HG02852 (cell line): ENCODE data around the gene CCL3.
A peak's percentile ranks its signal among the peaks of the same experiment; 100 is the strongest.
"Not testable (repeated sequence)": the region's sequence is repeated elsewhere in the genome, so short reads cannot be mapped to it uniquely, and the experiment has no call there.

ENCODE experiments used
- ATAC-seq: cut with Tn5 transposase; IDR thresholded peaks from one replicate; pipeline ENCODE4 v1.9.1; 2021; ENCODE audit warnings: mild to moderate bottlenecking, moderate library complexity; ENCODE audit not compliant: unreplicated experiment

The CCL3 gene

GRCh38 chr17:36089888-36090836 is at the start of gene CCL3:
CCL3 (minus strand) TSS chr17:36090143; CDS start chr17:36090058, 85 bp downstream.
- peak; percentile 69 for ATAC-seq

GRCh38 chr17:36136439-36136838 is 46.5 kb upstream of the CCL3 start:
- ATAC-seq, result no peak

DNA sequence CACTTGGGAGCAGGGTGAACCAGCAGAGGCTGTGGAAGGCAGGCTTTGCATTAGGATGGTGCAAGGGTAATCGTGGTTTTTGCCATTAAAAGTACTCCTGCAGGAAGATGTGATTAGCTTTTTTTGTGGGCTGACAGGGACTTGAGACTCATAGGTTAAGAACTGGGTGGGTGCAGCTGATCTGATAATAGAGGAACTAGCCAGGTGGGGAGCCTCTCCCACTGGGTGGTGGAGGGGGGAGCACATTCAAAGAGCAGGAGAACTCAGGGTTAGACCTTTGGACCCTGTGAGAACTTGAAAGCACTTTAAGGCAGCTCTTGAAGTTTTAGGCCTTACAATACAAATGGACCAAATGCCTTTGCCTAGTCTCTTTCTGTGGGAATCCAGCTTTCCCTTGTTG is 46.1 kb upstream of the CCL3 start:
- no peak for ATAC-seq

- ATAC-seq, result no peak
Measured at GRCh38 chr17:36135465-36135864, 45.5 kb upstream of the CCL3 start.

- ATAC-seq, result no peak
Measured at GRCh38 chr17:36133602-36134236, 43.8 kb upstream of the CCL3 start.

DNA sequence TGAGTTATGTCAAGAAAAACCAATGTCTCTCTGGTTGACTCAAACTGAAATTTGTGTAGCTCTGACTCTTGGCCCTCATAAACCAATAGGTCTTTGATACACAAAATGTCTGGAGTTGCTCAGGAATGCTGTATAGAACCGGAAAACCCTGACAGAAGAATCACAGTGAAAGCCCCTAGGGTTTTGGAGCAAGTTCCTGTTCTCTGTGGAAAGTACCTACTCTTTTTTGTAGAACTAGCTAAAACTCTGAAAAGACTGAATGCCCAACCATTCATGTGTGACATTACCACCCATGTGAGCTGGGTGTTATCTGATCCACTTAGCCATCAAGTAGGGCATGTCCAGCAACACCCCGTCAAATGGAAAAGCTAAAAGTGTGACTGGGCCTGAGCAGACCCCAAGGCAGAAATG is 42.5 kb upstream of the CCL3 start:
- ATAC-seq, result no peak

- no peak for ATAC-seq
Measured at GRCh38 chr17:36131931-36132330, 42.0 kb upstream of the CCL3 start.

DNA sequence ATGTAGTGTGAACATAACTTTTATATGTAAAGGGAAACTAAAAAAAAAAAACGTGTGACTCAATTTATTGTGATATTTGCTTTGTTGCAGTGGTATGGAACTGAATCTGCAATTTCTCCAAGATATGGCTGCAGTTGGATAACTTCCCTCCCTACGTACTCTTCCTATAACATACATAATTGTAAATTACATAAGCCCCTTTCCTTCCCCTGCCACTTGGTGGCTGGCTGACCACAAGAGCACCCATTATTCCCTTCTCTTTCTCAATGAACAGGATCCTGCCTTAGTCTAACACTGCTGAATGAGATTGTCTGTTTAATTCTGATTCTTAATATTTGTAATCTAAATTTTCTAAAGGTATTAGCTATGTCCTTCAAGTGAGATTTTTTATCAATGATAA is 41.5 kb upstream of the CCL3 start:
- ATAC-seq, result no peak

DNA sequence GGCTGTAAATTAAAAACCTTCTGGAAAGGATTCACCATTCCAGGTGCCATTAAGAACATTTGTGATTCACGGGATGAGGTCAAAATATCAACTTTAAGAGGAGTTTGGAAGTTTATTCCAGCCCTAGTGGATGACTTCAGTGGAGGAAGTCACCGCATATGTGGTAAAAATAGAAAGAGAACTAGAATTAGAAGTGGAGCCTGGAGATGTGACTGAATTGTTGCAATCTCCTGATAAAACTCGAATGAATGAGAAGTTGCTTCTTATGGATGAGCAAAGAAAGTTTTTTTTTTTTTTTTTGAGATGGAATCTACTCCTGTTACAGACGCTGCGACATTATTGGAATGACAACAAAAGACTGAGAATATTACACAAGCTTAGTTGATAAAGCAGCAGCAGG is 40.4 kb upstream of the CCL3 start:
- ATAC-seq, result no peak

DNA sequence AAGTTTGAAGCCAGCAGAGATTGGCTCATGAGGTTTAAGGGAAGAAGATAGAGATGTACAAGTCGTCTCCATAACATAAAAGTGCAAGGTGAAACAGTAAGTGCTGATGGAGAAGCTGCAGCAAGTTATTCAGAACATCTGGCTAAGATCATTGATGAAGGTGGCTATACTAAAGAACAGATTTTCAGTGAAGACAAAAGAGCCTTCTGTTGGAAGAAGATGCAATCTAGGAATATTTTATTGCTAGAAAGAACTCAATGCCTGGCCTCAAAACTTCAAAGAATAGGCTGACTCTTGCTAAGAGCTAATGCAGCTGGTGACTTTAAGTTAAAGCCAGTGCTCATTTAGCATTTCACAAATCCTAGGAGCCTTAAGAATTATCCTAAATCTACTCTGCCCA is 39.7 kb upstream of the CCL3 start:
- no peak for ATAC-seq

DNA sequence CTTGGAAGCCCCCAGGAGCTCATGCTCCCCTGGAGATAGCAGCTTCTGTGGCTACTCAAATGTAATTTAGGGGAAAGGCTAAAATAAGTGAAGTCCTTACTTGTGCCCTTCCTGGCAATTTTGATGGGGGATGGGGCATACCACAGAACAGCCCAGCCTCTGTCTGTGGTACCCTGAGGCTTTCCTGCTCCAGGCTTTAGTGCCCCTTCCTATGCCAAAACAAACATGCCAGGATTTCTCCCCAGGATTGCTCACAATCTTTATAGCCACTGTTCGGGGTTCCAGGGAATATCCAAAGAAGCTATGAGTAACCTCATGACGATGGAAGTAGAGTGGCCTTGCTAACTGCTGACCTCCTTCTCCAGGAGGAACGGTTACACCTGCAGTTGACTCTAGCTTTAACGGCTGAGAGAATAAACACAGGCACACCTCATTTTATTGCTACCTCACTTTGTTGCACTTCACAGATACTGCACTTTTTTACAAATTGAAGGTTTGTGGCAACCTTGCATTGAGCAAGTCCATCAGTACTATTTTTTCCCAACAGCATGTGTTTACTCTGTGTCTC is 38.6 kb upstream of the CCL3 start:
- ATAC-seq, result no peak

DNA sequence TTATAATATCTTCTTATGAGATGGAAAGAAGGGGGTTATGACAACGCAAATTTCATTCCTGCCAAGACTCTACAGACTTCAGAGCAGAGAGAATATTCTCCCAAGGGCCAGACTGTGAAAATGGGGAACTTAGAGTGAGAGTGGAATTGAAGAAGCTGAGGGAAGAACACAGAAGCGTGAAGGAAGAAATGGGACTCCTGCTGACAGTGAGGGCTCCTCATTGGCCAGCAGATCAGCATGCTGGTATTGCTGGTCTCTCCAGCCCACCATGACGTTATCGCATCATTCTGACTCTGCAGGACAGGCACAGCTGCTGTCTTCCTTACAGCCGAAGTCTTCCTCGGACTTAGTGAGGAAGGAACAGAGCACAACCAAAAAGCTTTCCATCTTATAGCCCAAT is 38.0 kb upstream of the CCL3 start:
- no peak for ATAC-seq

DNA sequence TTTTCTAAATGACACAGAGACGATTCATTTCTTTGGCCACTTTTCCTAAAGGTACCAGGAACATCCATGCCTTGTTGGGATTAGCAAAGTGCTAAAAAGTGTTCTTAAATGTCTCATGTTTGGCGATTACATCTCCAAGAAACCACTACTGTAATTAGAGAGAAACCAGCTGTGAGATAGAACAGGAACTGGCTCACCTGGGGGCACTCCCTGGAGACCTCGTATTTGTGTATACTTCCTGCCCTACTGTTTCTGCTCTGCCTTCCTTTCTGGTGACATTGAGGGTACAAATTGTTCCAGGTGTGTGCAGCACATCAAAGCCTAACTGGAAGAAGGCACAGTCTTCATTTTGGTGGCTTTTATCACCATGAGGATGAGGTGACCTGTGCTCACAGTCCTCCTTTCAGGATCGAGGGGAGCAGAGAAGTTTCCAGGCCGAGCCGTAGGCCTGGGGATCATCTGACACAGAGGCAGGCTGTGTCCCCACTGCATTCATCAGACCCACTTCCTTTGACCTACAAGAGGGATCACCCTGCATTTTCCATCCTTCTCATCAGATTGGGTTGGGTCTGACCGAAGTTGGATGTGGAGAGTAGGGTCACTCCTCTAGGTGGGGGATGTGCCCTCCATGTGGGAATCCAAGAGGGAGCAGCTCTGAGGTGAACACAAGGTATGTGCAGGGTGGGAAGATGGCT is 37.4 kb upstream of the CCL3 start:
- ATAC-seq, result peak; percentile 50

DNA sequence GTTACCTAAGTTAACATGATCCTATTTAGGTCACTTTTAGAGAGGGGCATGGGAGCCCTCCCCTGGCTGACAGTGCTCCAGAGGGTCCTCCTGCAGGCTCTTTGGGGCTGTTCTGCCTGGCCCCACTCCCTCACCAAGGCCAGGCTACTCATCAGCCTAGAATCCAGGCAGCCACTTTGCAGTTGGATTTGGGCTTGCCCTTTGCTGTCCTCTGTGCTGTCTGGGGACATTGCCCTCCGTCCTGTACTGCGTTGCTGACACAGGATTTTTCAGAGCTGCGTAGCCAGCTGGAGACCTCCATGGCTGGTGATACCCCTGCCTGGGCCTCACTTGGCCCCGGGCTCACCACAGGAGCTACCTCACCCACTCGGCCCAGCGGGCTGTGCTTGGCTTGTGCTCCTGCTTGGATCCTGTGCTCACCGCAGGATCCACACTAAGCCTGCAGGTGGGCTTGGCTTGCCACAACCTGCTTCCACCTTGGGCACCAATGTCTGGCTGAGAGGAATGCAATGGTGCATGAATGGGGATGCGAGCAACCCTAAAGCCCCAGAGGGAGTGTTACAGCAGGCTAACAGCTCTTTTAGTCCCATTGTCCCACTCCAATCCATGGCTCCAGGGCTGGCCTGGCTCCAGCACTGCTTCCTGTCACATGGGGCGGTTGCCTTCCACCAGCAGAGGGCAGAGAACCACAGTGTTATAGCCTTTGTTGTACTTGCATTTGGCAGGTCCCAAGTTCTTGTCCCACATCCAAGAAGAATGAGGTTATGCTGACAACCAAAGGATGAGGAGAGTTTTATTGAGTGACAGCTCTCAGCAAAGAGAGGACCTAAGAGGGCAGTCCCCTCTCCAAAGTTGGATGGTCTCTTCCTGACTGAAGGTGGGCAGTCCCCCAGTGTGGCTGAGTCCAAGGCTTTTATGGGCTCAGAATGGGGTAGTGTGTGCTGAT is 35.2 kb upstream of the CCL3 start:
- ATAC-seq, result no peak

GRCh38 chr17:36123431-36123830 is 33.5 kb upstream of the CCL3 start:
- ATAC-seq, result no peak

DNA sequence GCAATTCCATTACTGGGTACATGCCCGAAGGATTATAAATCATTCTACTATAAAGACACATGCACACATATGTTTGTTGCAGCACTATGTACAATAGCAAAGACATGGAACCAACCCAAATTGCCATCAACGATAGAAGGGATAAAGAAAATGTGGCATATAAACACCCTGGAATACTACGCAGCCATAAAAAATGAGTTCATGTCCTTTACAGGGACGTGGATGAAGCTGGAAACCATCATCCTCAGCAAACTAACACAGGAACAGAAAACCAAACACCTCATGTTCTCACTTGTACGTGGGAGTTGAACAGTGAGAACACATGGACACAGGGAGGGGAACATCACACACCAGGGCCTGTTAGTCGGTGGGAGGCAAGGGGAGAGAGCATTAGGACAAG is 31.2 kb upstream of the CCL3 start:
- not testable (repeated sequence) for ATAC-seq

DNA sequence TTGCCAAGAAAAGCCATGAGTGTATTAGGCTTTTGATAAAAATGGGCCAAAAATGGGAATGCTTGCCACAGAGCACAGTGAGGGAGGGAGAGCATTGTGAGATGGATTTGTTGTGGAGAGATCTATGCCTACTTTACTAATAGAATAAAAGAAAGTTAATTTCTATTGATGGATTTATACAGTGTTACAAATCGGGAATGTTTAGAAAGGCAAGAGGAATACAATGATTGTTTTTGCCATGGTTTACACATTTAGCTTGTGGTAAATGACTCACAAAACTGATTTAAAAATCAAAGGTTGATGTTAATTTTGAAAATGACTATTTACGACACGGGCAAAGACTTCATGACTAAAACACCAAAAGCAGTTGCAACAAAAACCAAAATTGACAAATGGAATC is 30.3 kb upstream of the CCL3 start:
- no peak for ATAC-seq

GRCh38 chr17:36118477-36119353 is 28.8 kb upstream of the CCL3 start:
- ATAC-seq, result no peak
